HG02943 (cell line): ENCODE results near the gene SLC22A8.
"Not testable (repeated sequence)": the region's sequence is repeated elsewhere in the genome, so short reads cannot be mapped to it uniquely, and the experiment has no call there.

Source experiments
- ATAC-seq: cut with Tn5 transposase; IDR thresholded peaks from one replicate; pipeline ENCODE4 v1.9.1; 2021; ENCODE audit warnings: mild to moderate bottlenecking, low read depth, moderate library complexity; ENCODE audit not compliant: unreplicated experiment

The SLC22A8 gene

GRCh38 chr11:63015521-63016215 lies at the start of gene SLC22A8:
SLC22A8 (minus strand) TSS chr11:63015841; CDS start chr11:63014958, 883 bp downstream.
- no peak for ATAC-seq

GRCh38 chr11:63046203-63046602 lies 30.6 kb upstream of the SLC22A8 start:
- not testable (repeated sequence) for ATAC-seq

GRCh38 chr11:63042596-63042995 lies 27.0 kb upstream of the SLC22A8 start:
- no peak for ATAC-seq

- no peak for ATAC-seq
These were observed 16.8 kb upstream of the SLC22A8 start for GRCh38 chr11:63032457-63032856.

GRCh38 chr11:63023841-63024648 lies 8.4 kb upstream of the SLC22A8 start:
- ATAC-seq, result no peak

GRCh38 chr11:63023222-63023814 lies 7.7 kb upstream of the SLC22A8 start:
- ATAC-seq, result no peak

GRCh38 chr11:63022441-63022840 lies 6.8 kb upstream of the SLC22A8 start:
- no peak for ATAC-seq

- no peak for ATAC-seq
These were observed 5.1 kb upstream of the SLC22A8 start for GRCh38 chr11:63020671-63021291.

GRCh38 chr11:63019506-63019905 lies 3.9 kb upstream of the SLC22A8 start:
- no peak for ATAC-seq

GRCh38 chr11:63017306-63017974 lies 1.8 kb upstream of the SLC22A8 start:
- ATAC-seq, result no peak

GRCh38 chr11:63014408-63015055 lies 1.1 kb downstream of the SLC22A8 start:
- no peak for ATAC-seq

- no peak for ATAC-seq
These were observed 2.8 kb downstream of the SLC22A8 start for GRCh38 chr11:63012839-63013238.

- no peak for ATAC-seq
These were observed 3.2 kb downstream of the SLC22A8 start for GRCh38 chr11:63012430-63012829.

- no peak for ATAC-seq
These were observed 4.7 kb downstream of the SLC22A8 start for GRCh38 chr11:63010934-63011439.

- no peak for ATAC-seq
These were observed 7.7 kb downstream of the SLC22A8 start for GRCh38 chr11:63007920-63008319.

- no peak for ATAC-seq
These were observed 14.2 kb downstream of the SLC22A8 start for GRCh38 chr11:63001456-63001855.

GRCh38 chr11:62999649-63000048 lies 16.0 kb downstream of the SLC22A8 start:
- ATAC-seq, result no peak

GRCh38 chr11:62999156-62999555 lies 16.5 kb downstream of the SLC22A8 start:
- no peak for ATAC-seq

- no peak for ATAC-seq
These were observed 19.4 kb downstream of the SLC22A8 start for GRCh38 chr11:62996271-62996670.

GRCh38 chr11:62994775-62995174 lies 20.9 kb downstream of the SLC22A8 start:
- ATAC-seq, result no peak
